H7 (cell line): Measurements from ENCODE around the gene SRRT. TPM values are rescaled to one million over a fixed set of nuclear protein-coding genes. Genes with fewer than 3 reads are reported as not detected.
"Not testable (repeated sequence)": the region's sequence is repeated elsewhere in the genome, so short reads cannot be mapped to it uniquely, and the experiment has no call there.

Experiments
- DNase-seq: peaks from one replicate; pipeline ENCODE4 v3.0.0; 2012
- H3K27me3 ChIP-seq: 2 replicates; pipeline ENCODE4 v1.6.0; 2011; ENCODE audit warnings: mild to moderate bottlenecking, low read length; ENCODE audit not compliant: control insufficient read depth, insufficient read depth
- H3K36me3 ChIP-seq: replicated peaks from 2 replicates; pipeline ENCODE4 v1.5.1; 2011; ENCODE audit warnings: low read length; ENCODE audit not compliant: control insufficient read depth, insufficient read depth
- H3K4me3 ChIP-seq: 2 replicates; pipeline ENCODE4 v1.5.1; 2011; ENCODE audit warnings: low read depth, mild to moderate bottlenecking, control low read depth, low read length, moderate library complexity; ENCODE audit not compliant: insufficient read depth
- total RNA-seq: library from RNA; depleted of rRNA; stranded (reverse); fragments of >200 nt; shearing (Covaris generic); gene quantifications from 2 replicates; pipeline ENCODE4 v1.2.3, GENCODE V29; 2014; rRNA removed

SRRT gene
- total RNA-seq, 1 experiment from 2014 or later, result 101 TPM

- Histone ChIP-seq H3K4me3 (no peak overlapping the region), H3K27me3 (no peaks in the 10 kb centered on the region), H3K36me3 (no peaks in the 10 kb centered on the region)
- DNase-seq, result no peak
Measured at GRCh38 chr7:100911484-100911883, 36.6 kb downstream of the SRRT start.

GRCh38 chr7:100914208-100914878 is 39.4 kb downstream of the SRRT start:
- H3K36me3 ChIP-seq, result no peaks in the 10 kb centered on the region

GRCh38 chr7:100914879-100915447 is 40.1 kb downstream of the SRRT start:
- H3K36me3 ChIP-seq, result no peaks in the 10 kb centered on the region
- H3K27me3 ChIP-seq, result no peaks in the 10 kb centered on the region
- DNase-seq, result no peak
- no peak overlapping the region for H3K4me3 ChIP-seq

More at GRCh38 chr7:100914208-100914878, 39.4 kb downstream of the SRRT start:
- Histone ChIP-seq H3K4me3 (no peak overlapping the region), H3K27me3 (no peaks in the 10 kb centered on the region)
- DNase-seq, result no peak

GRCh38 chr7:100919335-100919734 is 44.4 kb downstream of the SRRT start:
- not testable (repeated sequence) for H3K36me3 ChIP-seq, H3K27me3 ChIP-seq, H3K4me3 ChIP-seq, DNase-seq

- H3K36me3 ChIP-seq, H3K27me3 ChIP-seq, H3K4me3 ChIP-seq, DNase-seq: not testable (repeated sequence)
Measured at GRCh38 chr7:100919779-100920437, 45.0 kb downstream of the SRRT start.

- Histone ChIP-seq H3K27me3 (no peaks in the 10 kb centered on the region), H3K4me3 (no peak overlapping the region), H3K36me3 (no peaks in the 10 kb centered on the region)
- no peak for DNase-seq
Measured at GRCh38 chr7:100921039-100921438, 46.1 kb downstream of the SRRT start.

- not testable (repeated sequence) for DNase-seq
Measured at GRCh38 chr7:100923616-100924015, 48.7 kb downstream of the SRRT start.

GRCh38 chr7:100929808-100930174 is 54.9 kb downstream of the SRRT start:
- no peak overlapping the region for H3K4me3 ChIP-seq
- no peaks in the 10 kb centered on the region for H3K27me3 ChIP-seq
- no peaks in the 10 kb centered on the region; the same call in 1 of the 2 replicates for H3K36me3 ChIP-seq
- DNase-seq, result no peak

More at GRCh38 chr7:100923616-100924015, 48.7 kb downstream of the SRRT start:
- H3K4me3 ChIP-seq, H3K36me3 ChIP-seq, H3K27me3 ChIP-seq: not testable (repeated sequence)

GRCh38 chr7:100933734-100934133 is 58.8 kb downstream of the SRRT start:
- Histone ChIP-seq H3K36me3 (no peaks in the 10 kb centered on the region), H3K4me3 (no peak overlapping the region), H3K27me3 (no peaks in the 10 kb centered on the region)
- DNase-seq, result no peak

- H3K27me3 ChIP-seq, DNase-seq, H3K36me3 ChIP-seq, H3K4me3 ChIP-seq: not testable (repeated sequence)
Measured at GRCh38 chr7:100935381-100935780, 60.5 kb downstream of the SRRT start.

- not testable (repeated sequence) for DNase-seq, H3K36me3 ChIP-seq, H3K4me3 ChIP-seq, H3K27me3 ChIP-seq
Measured at GRCh38 chr7:100936167-100936566, 61.3 kb downstream of the SRRT start.

Other genes starting within 250 kb of the SRRT start
- gene TFR2, start 233.6 kb upstream of the SRRT start, total RNA-seq, result 2.0 and 4.4 TPM in 2 replicates
- 0.30 and 0.90 TPM in 2 replicates for gene ACTL6B, start 218.7 kb upstream of the SRRT start, total RNA-seq
- gene GNB2, start 201.4 kb upstream of the SRRT start, total RNA-seq, result 108 and 122 TPM in 2 replicates
- gene GIGYF1, start 180.9 kb upstream of the SRRT start, total RNA-seq, result 48.2 and 66.4 TPM in 2 replicates
- 95.0 and 128 TPM in 2 replicates for gene POP7, start 169.0 kb upstream of the SRRT start, total RNA-seq
- gene EPO, start 154.6 kb upstream of the SRRT start, total RNA-seq, result 0.15 TPM in 1 of 2 replicates, not detected in the other
- 0.03 TPM in 1 of 2 replicates, not detected in the other for gene ZAN, start 141.5 kb upstream of the SRRT start, total RNA-seq
- 141 and 143 TPM in 2 replicates for gene EPHB4, start 47.6 kb upstream of the SRRT start, total RNA-seq
- gene SLC12A9, start 22.4 kb upstream of the SRRT start, total RNA-seq, result 21.9 and 27.9 TPM in 2 replicates
- gene TRIP6, start 7.7 kb upstream of the SRRT start, total RNA-seq, result 95.7 and 118 TPM in 2 replicates
- gene UFSP1, start 14.6 kb downstream of the SRRT start, total RNA-seq, result 7.7 and 12.2 TPM in 2 replicates
- 17.3 and 19.2 TPM in 2 replicates for gene ACHE, start 20.8 kb downstream of the SRRT start, total RNA-seq
- 8.5 and 14.6 TPM in 2 replicates for gene MUC3A, start 74.4 kb downstream of the SRRT start, total RNA-seq
- gene MUC12, start 94.5 kb downstream of the SRRT start, total RNA-seq, result 1.8 and 10.4 TPM in 2 replicates
- gene MUC17, start 145.0 kb downstream of the SRRT start, total RNA-seq, result not detected in 2 replicates
- 6.1 and 8.9 TPM in 2 replicates for gene TRIM56, start 210.4 kb downstream of the SRRT start, total RNA-seq